GM19438 (cell line): ENCODE measurements around the gene TMEM203.

Experiments
- ATAC-seq: cut with Tn5 transposase; IDR thresholded peaks from one replicate; pipeline ENCODE4 v1.9.1; 2021; ENCODE audit warnings: low read depth; ENCODE audit not compliant: unreplicated experiment

The TMEM203 gene

DNA sequence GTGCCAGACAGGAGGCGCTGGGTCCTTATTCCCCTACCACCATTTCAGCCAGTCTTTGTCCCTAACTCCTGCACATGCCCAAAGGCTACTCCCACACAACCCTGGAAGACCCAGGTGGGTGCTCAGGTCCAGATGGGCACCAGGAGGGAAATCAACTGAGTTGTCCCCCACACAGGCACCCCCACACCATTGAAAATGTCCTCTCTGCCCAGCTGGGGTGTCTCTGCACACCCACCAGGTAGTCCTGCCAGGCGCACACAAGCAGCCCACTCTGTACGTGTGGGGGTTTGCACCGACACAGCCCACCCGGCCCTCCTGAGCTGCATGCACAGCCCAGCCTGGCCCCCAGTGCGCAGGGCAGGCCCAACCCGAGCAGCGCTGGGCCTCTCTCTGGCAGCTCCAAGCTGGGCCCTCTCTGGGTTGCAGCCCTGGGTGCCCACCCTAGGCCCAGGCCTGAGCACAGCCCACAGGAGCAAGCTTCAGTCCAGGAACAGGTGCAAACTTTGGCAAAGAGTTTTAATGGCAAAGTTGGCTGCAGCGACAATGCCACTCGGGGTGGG, 14.4 kb upstream of the TMEM203 start:
- no peak for ATAC-seq

DNA sequence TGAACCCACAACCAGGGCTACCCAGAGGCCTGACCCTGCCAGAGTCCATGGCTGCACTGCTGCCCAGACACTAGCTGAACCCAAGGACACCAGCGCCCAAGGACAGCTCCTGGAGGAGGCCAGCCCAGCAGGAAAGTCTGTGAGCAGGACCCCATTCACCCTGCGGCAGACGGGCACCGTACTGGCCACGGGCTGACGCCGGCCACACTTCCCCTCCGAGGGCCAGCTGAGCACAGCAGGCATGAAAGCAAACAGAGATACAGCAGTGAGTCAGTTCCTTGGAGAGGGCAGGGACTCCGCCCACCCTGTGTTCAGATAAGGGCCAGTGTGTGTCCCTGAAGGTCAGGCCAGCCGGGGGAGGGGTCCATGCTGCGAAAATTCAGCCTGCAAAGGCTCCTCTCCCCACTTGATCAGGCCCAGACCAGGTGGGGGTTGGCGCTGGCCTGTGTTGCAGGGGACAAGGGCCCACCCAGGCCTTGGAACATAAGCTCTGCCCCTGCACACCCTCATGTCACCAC, 13.4 kb upstream of the TMEM203 start:
- no peak for ATAC-seq

DNA sequence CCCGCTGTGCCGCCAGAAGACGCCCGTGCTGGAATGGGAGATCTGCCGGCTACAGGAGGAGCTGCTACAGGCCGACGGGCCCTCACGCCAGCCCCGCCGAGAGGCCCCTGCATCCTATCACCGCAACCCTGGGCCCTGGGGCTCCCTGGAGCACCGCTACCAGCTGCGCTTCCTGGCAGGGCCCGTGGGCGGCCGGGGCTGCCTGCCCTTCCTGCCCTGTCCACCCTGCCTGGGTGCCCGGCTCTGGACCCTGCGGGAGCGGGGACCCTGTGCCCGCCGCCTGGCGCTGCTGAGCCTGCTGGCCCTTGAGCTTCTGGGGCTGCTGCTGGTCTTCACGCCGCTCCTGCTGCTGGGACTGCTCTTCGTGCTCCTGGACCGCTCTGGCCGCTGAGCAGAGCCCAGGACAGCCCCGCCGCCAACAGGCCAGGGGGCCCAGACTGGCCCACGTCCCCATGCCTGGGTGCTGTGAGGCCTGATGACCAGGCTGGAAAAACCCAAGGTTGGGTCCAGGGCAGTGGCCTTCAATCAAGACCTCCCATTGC, 12.8 kb upstream of the TMEM203 start:
- no peak for ATAC-seq

DNA sequence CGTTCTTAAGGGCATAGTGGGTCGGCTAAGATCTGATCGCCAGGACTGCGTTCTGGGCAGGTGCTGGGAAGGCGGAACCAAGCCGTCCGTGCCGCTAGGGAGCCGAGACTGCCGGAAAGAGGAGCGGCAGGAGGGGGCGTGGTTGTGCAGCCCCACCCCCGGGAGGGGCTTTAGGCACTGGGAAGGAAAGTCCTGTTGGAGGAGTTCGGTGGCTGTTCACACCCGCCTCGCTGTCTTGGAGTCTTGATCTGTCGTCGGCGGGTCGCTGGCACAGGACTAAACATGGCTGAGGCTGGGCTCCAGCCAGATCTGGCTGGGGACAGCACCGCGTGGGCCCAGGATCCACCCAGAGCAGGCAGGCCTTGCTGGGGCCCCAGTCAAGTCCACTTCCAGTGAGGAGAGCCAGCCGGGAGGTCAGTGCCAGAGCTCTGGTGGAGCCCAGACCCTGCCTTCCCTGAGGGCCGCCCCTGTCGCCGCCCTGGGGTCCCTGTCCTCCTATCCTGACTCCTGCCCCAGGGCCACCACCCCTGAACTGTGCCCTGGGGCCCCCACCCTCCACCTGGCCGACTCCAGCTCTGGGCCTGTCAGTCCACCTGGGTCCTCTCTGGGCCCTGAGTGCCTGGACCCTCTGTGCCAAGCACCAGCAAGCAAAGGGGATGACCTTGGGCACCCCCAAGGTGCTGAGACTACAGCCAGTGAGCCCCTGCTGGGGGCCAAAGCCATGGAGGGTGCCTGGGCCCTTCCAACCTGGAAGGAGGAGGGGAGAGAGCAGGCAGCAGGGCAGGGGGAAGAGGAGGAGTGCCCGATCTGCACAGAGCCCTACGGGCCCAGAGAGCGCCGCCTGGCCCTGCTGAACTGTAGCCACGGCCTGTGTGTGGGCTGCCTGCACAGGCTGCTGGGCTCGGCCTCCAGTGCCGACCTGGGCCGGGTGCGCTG, 12.1 kb upstream of the TMEM203 start:
- ATAC-seq, result no peak

DNA sequence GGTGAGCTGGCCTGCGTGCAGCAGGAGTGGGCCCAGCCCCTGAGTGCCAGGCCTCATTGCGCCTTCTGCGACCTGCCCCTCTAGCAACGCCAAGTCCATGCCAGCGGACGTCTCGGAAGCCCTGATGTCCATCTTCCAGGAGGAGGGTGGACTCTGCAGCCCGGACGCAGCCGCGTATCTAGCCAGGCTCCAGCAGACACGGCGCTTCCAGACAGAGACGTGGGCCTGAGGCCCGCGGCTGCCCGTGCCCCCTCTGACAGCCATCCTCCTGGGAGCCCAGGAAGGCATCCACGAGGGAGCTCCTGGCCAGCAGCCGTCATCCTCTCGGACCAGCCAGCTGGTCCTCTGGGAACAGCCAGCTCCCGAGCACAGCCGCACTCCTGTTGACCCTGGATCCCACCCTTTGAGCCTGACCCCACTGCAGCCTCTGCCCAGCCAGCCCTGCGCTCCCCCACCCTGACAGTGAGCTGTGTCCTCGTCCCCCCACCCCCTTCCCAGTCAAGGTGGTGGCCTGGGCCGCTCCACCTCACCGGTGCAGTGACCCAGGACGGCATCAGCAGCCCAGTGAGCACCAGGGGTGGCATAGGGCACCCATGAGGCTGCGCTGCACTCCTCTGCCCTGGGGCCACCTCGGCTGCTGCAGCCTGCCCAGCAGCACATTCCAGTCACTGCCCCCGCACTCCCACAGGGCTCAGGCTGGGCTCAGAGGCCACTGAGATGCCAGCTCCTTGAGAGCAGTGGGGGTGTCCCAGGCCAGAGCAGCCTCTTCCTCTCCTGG, 10.9 kb upstream of the TMEM203 start:
- no peak for ATAC-seq

DNA sequence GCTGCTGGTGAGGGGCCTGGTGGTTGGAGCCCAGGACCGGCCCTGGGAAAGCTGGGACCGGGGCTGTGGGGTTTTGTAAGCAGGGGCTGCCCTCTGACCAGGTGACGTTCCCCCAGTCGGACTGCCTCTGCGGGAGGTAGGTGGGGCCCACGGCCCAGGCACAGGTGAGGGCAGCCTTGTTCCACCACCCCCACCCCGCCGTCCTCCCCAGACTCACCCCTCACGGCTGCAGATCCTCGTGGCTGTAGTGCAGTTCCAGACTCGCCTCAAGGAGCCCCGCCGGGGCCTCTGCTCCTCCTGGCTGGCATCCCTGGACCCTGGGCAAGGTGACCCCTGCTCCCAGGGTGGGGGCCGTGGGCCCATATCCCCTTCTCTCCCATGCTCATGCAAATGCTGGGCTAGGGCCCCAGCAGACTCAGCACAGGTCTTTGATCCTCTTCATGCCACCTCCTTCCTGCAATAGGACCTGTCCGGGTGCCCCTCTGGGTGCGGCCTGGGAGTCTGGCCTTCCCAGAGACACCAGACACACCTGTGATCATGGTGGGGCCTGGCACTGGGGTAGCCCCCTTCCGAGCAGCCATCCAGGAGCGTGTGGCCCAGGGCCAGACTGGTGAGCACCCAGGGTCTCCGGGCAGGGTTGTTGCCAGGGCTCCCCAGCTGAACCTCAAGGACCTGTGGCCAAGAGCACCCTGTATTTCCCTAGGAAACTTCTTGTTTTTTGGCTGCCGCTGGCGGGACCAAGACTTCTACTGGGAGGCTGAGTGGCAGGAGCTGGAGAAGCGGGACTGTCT, 9.9 kb upstream of the TMEM203 start:
- no peak for ATAC-seq

DNA sequence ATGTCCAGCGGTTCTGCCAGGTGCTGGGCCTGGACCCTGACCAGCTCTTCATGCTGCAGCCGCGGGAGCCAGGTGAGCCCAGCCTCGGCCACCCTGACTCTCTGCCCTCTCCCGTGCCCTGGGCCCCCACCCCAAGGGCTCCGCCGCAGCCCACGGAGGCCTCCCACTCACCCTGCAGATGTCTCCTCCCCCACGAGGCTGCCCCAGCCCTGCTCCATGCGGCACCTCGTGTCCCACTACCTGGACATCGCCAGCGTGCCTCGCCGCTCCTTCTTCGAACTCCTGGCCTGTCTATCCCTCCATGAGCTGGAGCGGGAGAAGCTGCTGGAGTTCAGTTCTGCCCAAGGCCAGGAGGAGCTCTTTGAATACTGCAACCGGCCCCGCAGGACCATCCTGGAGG, 9.2 kb upstream of the TMEM203 start:
- no peak for ATAC-seq

DNA sequence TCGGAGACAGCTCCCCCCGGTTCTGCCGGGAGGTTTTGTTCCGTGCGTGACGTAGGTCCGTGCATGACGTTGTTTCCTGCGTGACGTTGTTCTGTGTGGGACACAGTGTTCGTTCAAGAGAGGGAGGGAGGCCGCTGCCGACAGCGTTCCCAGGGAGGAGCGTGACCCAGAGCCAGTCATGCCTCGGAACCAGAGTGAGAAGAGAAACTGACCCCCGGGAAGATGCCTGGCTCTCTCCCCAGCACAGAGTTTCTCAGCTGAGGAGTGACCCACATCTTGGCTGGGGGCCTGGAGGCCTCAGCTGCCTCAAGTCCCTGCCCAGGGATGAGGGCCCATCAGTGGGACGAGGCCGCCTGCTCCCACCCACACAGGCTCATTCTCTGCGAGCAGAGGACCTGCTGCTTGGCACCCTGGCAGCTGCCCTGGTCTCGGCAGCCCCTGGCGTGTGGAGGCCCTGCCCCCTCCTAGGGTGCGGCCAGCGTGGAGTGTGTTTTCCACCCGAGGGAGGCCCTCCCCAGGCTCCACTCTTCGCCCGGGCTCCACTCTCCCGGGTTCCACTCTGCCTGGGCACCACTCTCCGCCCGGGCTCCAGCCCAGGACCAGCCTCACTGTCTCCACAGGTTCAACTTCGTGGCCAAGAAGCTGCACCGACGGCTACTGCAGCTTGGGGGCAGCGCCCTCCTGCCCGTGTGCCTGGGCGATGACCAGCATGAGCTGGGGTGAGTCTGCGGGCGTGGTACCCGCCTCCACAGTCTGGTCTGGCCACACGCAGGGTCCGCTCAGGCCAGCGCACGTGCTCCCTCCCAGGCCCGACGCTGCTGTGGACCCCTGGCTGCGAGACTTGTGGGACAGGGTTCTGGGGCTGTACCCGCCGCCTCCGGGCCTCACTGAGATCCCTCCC, 8.0 kb upstream of the TMEM203 start:
- no peak for ATAC-seq

DNA sequence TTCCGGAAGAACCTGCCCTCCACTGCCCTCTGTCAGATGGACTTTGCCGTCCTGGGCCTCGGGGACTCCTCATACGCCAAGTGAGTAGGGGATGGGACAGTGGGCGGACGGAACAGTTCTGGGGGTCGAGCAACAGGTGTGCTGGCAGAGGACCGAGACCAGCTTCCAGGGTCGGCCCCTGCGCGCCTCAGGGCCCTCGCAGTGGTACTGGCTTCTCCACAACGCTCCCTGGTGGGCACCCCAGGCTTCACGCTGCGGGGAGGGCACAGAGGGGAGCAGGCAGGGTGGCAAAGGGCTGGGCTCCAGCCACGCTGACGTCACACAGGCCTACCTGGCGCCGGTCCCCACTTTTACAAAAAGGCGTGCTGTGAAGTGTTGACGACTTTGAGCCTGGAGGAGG, 7.1 kb upstream of the TMEM203 start:
- ATAC-seq, result no peak

DNA sequence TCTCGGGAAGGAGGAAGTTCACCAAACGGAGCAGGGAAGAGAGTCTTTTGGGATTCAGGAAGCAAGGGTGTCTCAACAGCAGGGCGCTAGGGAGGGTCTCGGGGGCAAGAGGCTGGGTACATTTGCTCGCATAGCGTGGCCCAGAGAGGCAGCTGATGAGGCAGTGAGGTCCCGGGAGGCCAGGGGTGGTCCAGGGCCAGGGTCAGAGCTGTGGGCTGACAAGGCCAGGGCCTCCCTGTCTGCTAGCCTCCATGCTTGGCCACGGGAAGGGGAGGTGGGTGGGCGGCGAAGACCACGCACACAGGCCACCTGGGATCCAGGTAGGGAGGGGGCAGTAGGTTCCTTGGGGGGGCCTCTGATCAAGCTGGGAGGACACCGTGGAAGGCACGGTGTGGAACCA, 6.1 kb upstream of the TMEM203 start:
- no peak for ATAC-seq

DNA sequence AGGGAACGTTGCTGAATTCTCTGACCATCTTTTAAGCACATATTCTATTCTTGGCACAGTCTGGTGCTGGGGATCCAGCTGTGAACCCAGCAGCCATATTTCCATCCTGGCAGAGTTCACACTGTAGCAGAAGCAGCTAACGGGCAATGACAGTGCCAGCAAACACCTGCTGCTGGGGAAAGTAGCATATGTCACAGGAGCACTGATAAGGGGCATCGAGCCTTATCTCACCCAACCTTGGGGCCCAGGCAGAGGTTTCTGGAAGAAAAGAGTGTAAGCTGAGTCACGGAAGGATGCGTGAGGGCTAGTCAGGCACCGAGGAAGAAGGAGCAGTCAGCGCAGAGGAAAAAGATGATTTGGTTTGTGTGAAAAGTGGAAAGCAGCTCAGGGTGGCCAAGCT, 1.2 kb upstream of the TMEM203 start:
- no peak for ATAC-seq

DNA sequence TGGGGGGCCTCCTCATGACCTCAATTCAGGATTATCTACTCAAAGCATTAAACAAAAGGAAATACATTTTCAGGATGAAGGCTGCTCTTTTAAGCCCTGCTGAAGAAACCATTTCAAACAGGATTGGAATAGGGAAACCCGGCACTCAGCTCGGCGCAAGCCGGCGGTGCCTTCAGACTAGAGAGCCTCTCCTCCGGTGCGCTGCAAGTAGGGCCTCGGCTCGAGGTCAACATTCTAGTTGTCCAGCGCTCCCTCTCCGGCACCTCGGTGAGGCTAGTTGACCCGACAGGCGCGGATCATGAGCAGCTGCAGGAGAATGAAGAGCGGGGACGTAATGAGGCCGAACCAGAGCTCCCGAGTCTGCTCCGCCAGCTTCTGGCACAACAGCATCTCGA, 720 bp downstream of the TMEM203 start:
- no peak for ATAC-seq

DNA sequence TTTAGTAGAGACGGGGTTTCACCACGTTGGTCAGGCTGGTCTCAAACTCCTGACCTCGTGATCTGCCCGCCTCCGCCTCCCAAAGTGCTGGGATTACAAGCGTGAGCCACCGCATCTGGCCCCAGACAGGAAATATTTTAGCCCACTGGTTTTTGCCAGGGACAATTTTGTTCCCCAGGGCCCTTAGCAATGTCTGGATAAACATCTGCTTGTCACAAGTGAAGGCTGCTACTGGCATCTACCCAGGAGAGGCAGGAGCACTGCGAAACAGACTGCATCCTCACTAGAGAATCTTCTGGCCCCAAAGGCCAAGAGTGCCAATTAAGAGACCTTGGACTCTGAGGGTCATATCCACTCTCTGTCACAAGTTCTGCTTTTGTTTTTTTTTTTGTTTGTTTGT, 2.5 kb downstream of the TMEM203 start:
- ATAC-seq, result no peak

DNA sequence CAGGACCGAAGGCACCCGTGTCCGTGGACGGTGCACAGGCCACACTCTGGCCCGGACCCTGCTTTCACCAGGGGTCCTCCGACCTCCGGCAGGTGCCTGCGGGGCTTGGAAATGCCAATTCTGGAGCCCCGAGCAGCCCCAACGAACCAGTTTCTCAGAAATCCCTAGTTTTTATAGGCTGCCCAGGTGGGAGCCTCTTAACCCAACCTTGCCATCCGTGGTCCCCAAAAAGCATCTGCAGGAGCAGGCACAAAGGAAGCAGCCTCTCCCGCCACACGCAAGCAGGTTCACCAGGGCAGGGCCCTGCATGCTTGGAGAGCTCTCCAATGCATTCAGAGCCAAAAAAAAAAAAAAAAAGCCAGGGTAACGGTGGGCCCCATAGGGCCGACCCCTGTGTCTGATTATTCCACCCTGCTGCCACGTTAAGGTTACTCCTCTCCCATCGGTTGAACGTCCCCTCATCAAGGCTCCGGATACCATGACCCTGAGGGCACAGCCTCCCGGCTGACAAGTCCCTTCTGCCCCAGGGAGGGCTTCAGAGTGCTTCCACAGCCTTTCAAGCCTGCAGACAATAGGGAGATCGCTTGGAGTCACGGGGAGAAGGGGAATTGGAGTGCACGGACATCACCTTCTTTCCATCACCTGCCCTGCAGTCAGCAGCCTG, 4.1 kb downstream of the TMEM203 start:
- ATAC-seq, result no peak

DNA sequence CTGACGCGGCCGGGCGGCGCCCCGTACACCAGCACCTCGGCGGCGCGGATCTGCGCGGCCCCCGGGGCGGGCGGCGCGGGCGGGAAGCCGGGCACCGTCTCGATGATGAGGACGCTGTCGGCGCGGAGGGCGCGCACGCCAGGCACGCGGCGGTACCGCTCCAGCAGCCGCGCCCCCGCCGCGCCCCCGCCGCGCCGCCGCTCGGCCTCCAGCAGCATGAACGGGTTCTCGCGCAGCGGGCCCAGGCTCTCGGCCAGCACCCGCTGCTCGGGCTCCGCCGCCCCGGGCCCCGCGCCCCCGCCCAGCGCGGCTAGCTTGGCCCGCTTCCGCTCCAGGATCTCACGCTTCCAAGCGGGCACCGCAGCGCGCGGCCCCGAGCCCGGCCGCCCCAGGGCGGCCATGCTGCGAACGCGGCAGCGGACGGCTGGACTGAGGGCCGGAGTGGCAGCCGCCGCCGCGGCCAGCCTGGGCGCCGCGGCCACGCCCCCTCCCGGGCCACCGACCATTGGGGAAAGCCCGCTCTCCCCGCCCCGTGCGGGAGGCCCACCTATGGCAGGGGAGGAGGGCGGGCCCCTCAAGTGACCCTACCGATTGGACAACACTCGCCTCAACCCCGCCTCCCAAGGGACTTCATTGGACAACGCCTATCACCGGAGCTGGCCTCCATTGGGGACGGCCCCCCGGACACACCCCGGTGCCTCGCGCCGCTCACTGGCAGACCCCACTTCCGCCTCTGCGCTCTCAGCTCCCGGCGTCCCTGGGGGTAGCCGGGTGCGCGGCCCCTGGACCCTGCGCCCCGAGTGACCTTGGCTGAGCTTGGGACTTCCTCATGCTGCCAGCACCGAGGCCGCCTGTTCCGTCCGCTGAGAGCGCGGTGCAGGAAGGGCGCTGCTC, 4.9 kb downstream of the TMEM203 start, which contains the start of gene TPRN:
TSS of gene TPRN (minus strand) at position 431 of the 894 bp plus-strand sequence. CDS start at position 401, 30 bp downstream.
- peak; percentile 85 for ATAC-seq

DNA sequence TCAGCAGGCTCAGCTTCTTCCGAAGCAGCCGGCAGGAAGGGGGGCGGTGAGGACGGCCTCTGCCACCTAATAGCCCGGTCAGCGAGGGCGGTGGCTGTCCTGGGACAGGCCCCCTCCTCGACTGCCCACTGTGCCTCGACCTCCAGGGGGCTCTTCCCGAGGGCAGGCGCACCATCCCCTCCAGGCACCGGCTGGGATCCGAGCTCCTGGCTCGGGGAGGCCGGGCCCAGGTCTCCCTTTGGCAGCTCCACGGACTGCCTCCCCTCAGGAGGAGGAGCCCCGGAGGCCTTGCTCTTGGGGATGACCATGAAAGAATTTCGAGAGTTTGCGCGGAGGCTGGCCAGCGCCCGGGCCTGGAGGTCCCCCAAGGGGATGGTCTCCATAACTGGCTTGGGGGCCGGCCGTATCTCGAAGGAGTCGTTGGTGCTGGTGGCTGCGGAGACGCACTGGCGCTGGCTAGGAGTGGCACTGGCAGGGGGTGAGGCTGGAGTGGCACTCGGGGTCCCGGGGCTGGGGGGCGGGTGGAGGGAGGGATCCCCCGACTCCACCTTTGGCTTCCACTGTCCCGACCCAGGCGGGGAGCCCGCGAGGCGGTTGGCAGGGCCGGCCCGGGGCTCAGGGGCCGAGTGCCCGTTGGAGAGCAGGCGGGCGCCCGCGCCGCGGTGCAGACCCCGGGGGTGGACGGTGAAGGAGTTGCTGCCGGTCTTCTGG, 5.9 kb downstream of the TMEM203 start:
- ATAC-seq, result no peak

DNA sequence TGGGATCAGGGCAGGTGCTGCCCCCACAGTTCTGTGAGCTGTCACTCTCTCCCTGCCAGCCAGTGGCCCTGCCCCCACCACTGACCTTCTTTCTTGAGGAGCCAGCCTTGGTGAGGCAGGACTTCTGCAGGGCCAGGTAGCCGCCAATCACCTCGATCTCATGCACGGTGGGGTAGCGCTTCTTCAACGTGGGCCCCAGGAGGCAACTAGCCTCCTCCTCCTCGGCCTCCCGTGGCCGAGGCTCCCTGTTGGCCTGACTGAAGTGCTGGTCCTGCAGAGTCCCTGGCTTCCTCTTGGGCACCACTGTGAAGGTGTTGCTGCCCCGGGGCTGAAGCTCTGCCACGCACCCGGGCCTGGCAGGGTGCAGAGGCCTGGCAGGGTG, 6.6 kb downstream of the TMEM203 start:
- no peak for ATAC-seq
